A549 (cell line): ENCODE measurements around the gene MUC5AC. TPM values are rescaled to one million over a fixed set of nuclear protein-coding genes. Genes with fewer than 3 reads are reported as not detected.
"Not testable (repeated sequence)": the region's sequence is repeated elsewhere in the genome, so short reads cannot be mapped to it uniquely, and the experiment has no call there.

Source experiments
- ATAC-seq, 2 experiments: fragments of 200-7000 bp in 1 of 2; fragments of >200 bp in 1 of 2; cut with Nextera tagmentation in 1 of 2; cut with Tn5 transposase in 1 of 2; 3 replicates each; pipeline versions ENCODE4 v1.8.0 to v1.9.1; 2018 to 2020; ENCODE audit warnings: mild to moderate bottlenecking in 1 of 2, moderate library complexity in 1 of 2
- CTCF ChIA-PET: fragments of 300-600 bp; sonication (Branson Sonifier 250); formaldehyde crosslinking; extraction: SDS; loops from one replicate; lab custom pipeline; 2021; ENCODE audit warnings: antibody characterized with exemption, inconsistent platforms; lab: Yijun Ruan, JAX
- POLR2A ChIA-PET: fragments of 350-600 bp; formaldehyde crosslinking; extraction: SDS; loops from one replicate; lab custom pipeline; 2021; ENCODE audit warnings: antibody characterized with exemption, inconsistent platforms; lab: Yijun Ruan, JAX
- DNase-seq, 2 experiments: peaks; one replicate each; pipeline versions ENCODE4 v3.0.0 to v3.0.0-alpha.2; 2011 to 2016; ENCODE audit warnings: low read depth in 1 of 2, low spot score in 1 of 2
- FAIRE-seq: peaks from 2 replicates; lab custom pipeline; 2011; peaks lifted over from hg19 to GRCh38; lab: Jason Lieb, UNC
- H3K27ac ChIP-seq, 2 experiments: fragments of >200 bp; sonication (Bioruptor Twin); formaldehyde crosslinking; 3 replicates each; pipeline ENCODE4 v1.5.1; 2016 to 2017
- H3K4me1 ChIP-seq: fragments of >200 bp; sonication (Bioruptor Twin); formaldehyde crosslinking; 3 replicates; pipeline ENCODE4 v1.6.1; 2016
- H3K4me2 ChIP-seq: fragments of >200 bp; sonication (Bioruptor Twin); formaldehyde crosslinking; 3 replicates; pipeline ENCODE4 v1.6.1; 2016
- H3K4me3 ChIP-seq: fragments of >200 bp; sonication (Bioruptor Twin); formaldehyde crosslinking; 3 replicates; pipeline ENCODE4 v1.5.1; 2016
- H3K9me3 ChIP-seq: fragments of >200 bp; sonication (Bioruptor Twin); formaldehyde crosslinking; 3 replicates; pipeline ENCODE4 v1.6.1; 2016
- ATOH8 ChIP-seq: fragments of 250-450 bp; sonication (Bioruptor Pico); IDR thresholded peaks from 2 replicates; pipeline ENCODE4 v1.5.0; 2020; ENCODE audit warnings: low read depth, mild to moderate bottlenecking, moderate library complexity
- BHLHE40 ChIP-seq: IDR thresholded peaks from 2 replicates; pipeline ENCODE4 v1.6.1; 2012; ENCODE audit warnings: low read depth, low read length, inconsistent platforms
- CBX8 ChIP-seq: fragments of 200-600 bp; sonication (generic); IDR thresholded peaks from 2 replicates; pipeline ENCODE4 v1.6.1; 2016
- CEBPB ChIP-seq, 2 experiments: fragments of >200 bp in 1 of 2; sonication (Bioruptor Twin) in 1 of 2; formaldehyde crosslinking in 1 of 2; IDR thresholded peaks; 2 replicates each; pipeline ENCODE4 v1.6.1; 2012 to 2016
- EHF ChIP-seq: fragments of 250-450 bp; sonication (Bioruptor Pico); IDR thresholded peaks from 2 replicates; pipeline ENCODE4 v1.5.0; 2020; ENCODE audit warnings: mild to moderate bottlenecking
- EP300 ChIP-seq, 2 experiments: fragments of >200 bp; sonication (Bioruptor Twin); formaldehyde crosslinking; IDR thresholded peaks; 2 replicates in 1 of 2; 3 replicates in 1 of 2; pipeline ENCODE4 v1.6.1; 2016 to 2017
- FOSB ChIP-seq: fragments of 250-450 bp; sonication (Bioruptor Pico); IDR thresholded peaks from 2 replicates; pipeline ENCODE4 v1.5.0; 2020; ENCODE audit warnings: mild to moderate bottlenecking, moderate library complexity
- GATA3 ChIP-seq: IDR thresholded peaks from 2 replicates; pipeline ENCODE4 v1.6.1; 2012; ENCODE audit warnings: borderline replicate concordance
- HDAC2 ChIP-seq: fragments of 200-600 bp; sonication (generic); IDR thresholded peaks from 2 replicates; pipeline ENCODE4 v1.6.1; 2016
- HES2 ChIP-seq: fragments of >200 bp; sonication (Bioruptor Twin); formaldehyde crosslinking; IDR thresholded peaks from 2 replicates; pipeline ENCODE4 v1.6.1; 2016
- HOXB5 ChIP-seq: fragments of 250-450 bp; sonication (Bioruptor Pico); IDR thresholded peaks from 2 replicates; pipeline ENCODE4 v1.5.0; 2020; ENCODE audit warnings: mild to moderate bottlenecking, moderate library complexity
- JUN ChIP-seq, 2 experiments: fragments of >200 bp; sonication (Bioruptor Twin); formaldehyde crosslinking; IDR thresholded peaks; 2 replicates in 1 of 2; 3 replicates in 1 of 2; pipeline ENCODE4 v1.6.1; 2016 to 2017
- MAFK ChIP-seq: fragments of 450-650 bp; IDR thresholded peaks from 2 replicates; pipeline ENCODE4 v1.6.1; 2014; ENCODE audit not compliant: partially characterized antibody
- POLR2AphosphoS2 ChIP-seq: conservative IDR thresholded peaks from 2 replicates; pipeline ENCODE4 v1.6.1; 2012; ENCODE audit warnings: low read length, improper control_type of control experiment, inconsistent platforms
- RAD21 ChIP-seq, 2 experiments: fragments of >200 bp in 1 of 2; sonication (Bioruptor Twin) in 1 of 2; formaldehyde crosslinking in 1 of 2; IDR thresholded peaks in 1 of 2; conservative IDR thresholded peaks in 1 of 2; 2 replicates in 1 of 2; 3 replicates in 1 of 2; pipeline ENCODE4 v1.6.1; 2012 to 2018; ENCODE audit warnings: inconsistent platforms in 1 of 2
- SMC3 ChIP-seq: fragments of >200 bp; sonication (Bioruptor Twin); formaldehyde crosslinking; IDR thresholded peaks from 3 replicates; pipeline ENCODE4 v1.6.1; 2018; ENCODE audit warnings: inconsistent platforms
- TP53 ChIP-seq: fragments of 250-450 bp; sonication (Bioruptor Pico); IDR thresholded peaks from 2 replicates; pipeline ENCODE4 v1.5.0; 2021; ENCODE audit warnings: mild to moderate bottlenecking, moderate library complexity
- ZFP36 ChIP-seq: fragments of 450-650 bp; IDR thresholded peaks from 2 replicates; pipeline ENCODE4 v1.6.1; 2014; ENCODE audit warnings: borderline replicate concordance; ENCODE audit not compliant: partially characterized antibody
- ZSCAN20 ChIP-seq: fragments of 250-450 bp; sonication (Bioruptor Pico); IDR thresholded peaks from 2 replicates; pipeline ENCODE4 v1.8.0; 2022; ENCODE audit warnings: mild to moderate bottlenecking, moderate library complexity
- WGBS: methylation state at CpG from one replicate; pipeline ENCODE4 v1.1.6; 2017; ENCODE audit errors: missing lambda C conversion rate; 5-methylcytosine and 5-hydroxymethylcytosine counted together
- polyA plus RNA-seq, 4 experiments: library from polyadenylated mRNA; depleted of rRNA in 3 of 4; stranded (reverse); fragments of >200 nt; fragmentation: RNase III in 1 of 4; extraction: RNeasy Plus Mini Kit Qiagen cat#74134 plus additional on column Dnase treatment in 1 of 4; gene quantifications; 2 replicates in 3 of 4; 3 replicates in 1 of 4; pipeline ENCODE4 v1.2.3, GENCODE V29; 2011 to 2017
- TF ChIP-seq, protein P1 (sequence below): fragments of 250-450 bp; sonication (Bioruptor Pico); IDR thresholded peaks from 2 replicates; pipeline ENCODE4 v1.5.0; 2021; ENCODE audit warnings: mild to moderate bottlenecking, moderate library complexity, borderline replicate concordance
- TF ChIP-seq, protein P2 (sequence below): fragments of 450-650 bp; IDR thresholded peaks from 2 replicates; pipeline ENCODE4 v1.6.1; 2014; ENCODE audit warnings: antibody characterized with exemption

The MUC5AC gene
- polyA plus RNA-seq, 2 of the 4 experiments (the other 2 are of a cell fraction): 0.18 to 7.4 TPM

DNA sequence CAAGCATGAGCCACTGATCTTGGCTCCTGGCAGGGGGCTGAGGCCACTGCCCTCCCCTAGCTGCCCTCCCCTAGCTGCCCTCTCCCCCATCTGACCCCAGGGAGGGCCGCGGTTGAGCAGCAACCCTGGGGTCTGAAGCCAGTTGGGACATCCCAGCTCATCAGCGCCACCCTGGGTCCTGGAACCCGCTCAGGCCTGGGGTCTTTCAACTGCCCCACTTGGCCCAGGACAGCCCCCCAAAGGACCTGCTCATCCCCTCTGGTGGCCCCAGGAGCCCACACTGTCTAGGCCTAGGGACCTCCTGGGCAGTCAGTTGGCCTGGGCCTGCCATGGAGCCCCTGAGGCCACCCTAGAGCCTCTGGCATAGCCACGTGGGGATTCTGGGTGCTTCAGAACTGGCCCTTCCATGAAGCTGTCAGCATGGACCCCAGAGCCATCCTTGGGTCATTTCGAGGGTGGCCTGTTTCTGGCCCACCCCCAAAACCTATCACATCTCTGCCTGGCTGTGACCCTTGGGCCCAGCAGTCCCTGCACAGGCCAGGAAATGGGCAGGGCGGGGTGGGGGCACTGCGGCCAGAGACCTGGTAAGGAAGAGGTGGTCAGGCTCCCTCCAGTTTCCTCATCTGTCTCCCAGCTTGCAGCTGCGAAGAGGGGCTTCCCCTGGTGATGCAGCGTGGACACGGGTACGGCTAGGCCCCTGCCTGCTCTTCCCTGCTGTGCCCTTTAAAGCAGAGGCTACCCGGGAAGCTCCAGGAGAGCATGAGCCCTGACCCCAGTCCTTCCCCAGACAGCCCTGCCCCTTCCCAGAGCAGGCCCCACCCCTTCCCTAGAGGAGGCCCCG is 45.2 kb upstream of the MUC5AC start:
- ChIA-PET CTCF (interaction anchor here (0.5 to 3.5 kb wide), 9 partner anchors 9 to 403 kb away, joined by 3 to 29 read pairs (median 5); no protein-coding TSS in a partner anchor), POLR2A (no interaction called here)
- Histone ChIP-seq H3K4me3 (no peak overlapping the region), H3K4me1 (0 out of 3 replicates have a peak, but pooled peaks cover 5% of the 10 kb centered on the region), H3K4me2 (no peak overlapping the region), H3K27ac (peak overlapping the region in 1 of 2 experiments; percentile 46; a peak in 3 of 6 replicates), H3K9me3 (no peaks in the 10 kb centered on the region)
- DNase-seq (no peak), ATAC-seq (peak in 1 of 2 experiments; percentile 17; a peak in 2 of 6 replicates), FAIRE-seq (no peak)
- WGBS: 82% methylated on average over 7 of the region's 14 CpGs
- TF ChIP-seq MAFK (no peak), RAD21 (conservative IDR thresholded peaks at IDR 0.05 in 1 of 2, IDR thresholded peaks at IDR 0.05 in 1 of 2) (no peak), BHLHE40 (no peak), TP53 (CRISPR knock-in tag) (no peak), GATA3 (no peak), HDAC2 (no peak), CEBPB (IDR thresholded peaks at IDR 0.05) (no peak), ZSCAN20 (CRISPR knock-in tag) (no peak)
- TF ChIP-seq, protein P1, sequence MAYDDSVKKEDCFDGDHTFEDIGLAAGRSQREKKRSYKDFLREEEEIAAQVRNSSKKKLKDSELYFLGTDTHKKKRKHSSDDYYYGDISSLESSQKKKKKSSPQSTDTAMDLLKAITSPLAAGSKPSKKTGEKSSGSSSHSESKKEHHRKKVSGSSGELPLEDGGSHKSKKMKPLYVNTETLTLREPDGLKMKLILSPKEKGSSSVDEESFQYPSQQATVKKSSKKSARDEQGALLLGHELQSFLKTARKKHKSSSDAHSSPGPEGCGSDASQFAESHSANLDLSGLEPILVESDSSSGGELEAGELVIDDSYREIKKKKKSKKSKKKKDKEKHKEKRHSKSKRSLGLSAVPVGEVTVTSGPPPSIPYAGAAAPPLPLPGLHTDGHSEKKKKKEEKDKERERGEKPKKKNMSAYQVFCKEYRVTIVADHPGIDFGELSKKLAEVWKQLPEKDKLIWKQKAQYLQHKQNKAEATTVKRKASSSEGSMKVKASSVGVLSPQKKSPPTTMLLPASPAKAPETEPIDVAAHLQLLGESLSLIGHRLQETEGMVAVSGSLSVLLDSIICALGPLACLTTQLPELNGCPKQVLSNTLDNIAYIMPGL (CRISPR knock-in tag): no peak

GRCh38 chr11:1113405-1114201 is 44.1 kb upstream of the MUC5AC start:
- no peak overlapping the region for H3K4me3 ChIP-seq
- no peak overlapping the region for H3K4me2 ChIP-seq
- CTCF ChIA-PET: interaction anchor here (0.8 to 3.5 kb wide), 27 partner anchors 10 to 461 kb away, joined by 3 to 29 read pairs (median 5); no protein-coding TSS in a partner anchor
- FAIRE-seq: no peak
- H3K9me3 ChIP-seq: no peaks in the 10 kb centered on the region
- H3K4me1 ChIP-seq: 0 out of 3 replicates have a peak, but pooled peaks cover 5% of the 10 kb centered on the region
- no peak for TF ChIP-seq POLR2AphosphoS2
- WGBS: 93% methylated on average over 33 of the region's 36 CpGs
- DNase-seq: no peak
- POLR2A ChIA-PET: interaction anchor here (0.7 kb wide), 1 partner anchor 140 kb away, joined by 3 read pairs; no protein-coding TSS in a partner anchor
- ATAC-seq: peak; percentile 28 to 34; a peak in 4 of 6 replicates
- peak overlapping the region; percentile 2 to 41; a peak in 4 of 6 replicates for H3K27ac ChIP-seq

- CTCF ChIA-PET: interaction anchor here (0.8 to 2.3 kb wide), 8 partner anchors 13 to 148 kb away, joined by 3 to 14 read pairs (median 6); no protein-coding TSS in a partner anchor
- H3K4me1 ChIP-seq, H3K4me3 ChIP-seq, ATAC-seq, H3K9me3 ChIP-seq, H3K4me2 ChIP-seq, DNase-seq, POLR2A ChIA-PET, FAIRE-seq: not testable (repeated sequence)
- H3K27ac ChIP-seq: peak overlapping the region; percentile 24 to 27; a peak in 5 of 6 replicates
- WGBS: 84% methylated on average over 6 of the region's 6 CpGs
Measured at GRCh38 chr11:1115292-1115691, 42.5 kb upstream of the MUC5AC start.

DNA sequence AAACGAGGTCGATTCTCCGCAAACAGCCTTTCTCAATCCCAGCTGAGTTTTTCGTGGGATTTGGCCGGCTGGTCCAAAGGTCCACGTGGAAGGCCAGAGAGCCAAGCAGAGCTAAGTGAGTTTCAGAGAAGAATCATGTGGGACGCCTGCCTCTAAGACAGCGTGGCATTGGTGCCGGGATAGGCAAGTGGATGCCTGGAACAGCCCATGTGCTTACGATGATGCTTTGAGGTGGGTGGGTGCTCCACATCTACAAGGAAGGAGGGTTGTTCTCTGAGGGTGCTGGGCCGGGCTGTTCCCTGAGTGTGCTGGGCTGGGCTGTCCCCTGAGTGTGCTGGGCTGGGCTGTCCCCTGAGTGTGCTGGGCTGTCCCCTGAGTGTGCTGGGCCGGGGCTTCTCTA is 41.6 kb upstream of the MUC5AC start:
- H3K4me1 ChIP-seq: 0 out of 3 replicates have a peak, but pooled peaks cover 5% of the 10 kb centered on the region
- H3K4me3 ChIP-seq: no peak overlapping the region
- no peak overlapping the region for H3K4me2 ChIP-seq
- DNase-seq (no peak), ATAC-seq (no peak), FAIRE-seq (no peak)
- H3K9me3 ChIP-seq: no peaks in the 10 kb centered on the region
- WGBS: 91% methylated on average over 12 of the region's 12 CpGs
- ChIA-PET CTCF (interaction anchor here (0.8 to 1.6 kb wide), 8 partner anchors 13 to 400 kb away, joined by 3 to 7 read pairs (median 4); no protein-coding TSS in a partner anchor), POLR2A (no interaction called here)
- H3K27ac ChIP-seq: peak overlapping the region; percentile 27 to 38; a peak in 5 of 6 replicates
- no peak for TF ChIP-seq RAD21 (conservative IDR thresholded peaks at IDR 0.05 in 1 of 2, IDR thresholded peaks at IDR 0.05 in 1 of 2)
- TF ChIP-seq JUN (IDR thresholded peaks at IDR 0.05): no peak
- TF ChIP-seq HES2: no peak
- TF ChIP-seq CBX8: no peak
- TF ChIP-seq EP300 (IDR thresholded peaks at IDR 0.05): no peak
- TF ChIP-seq FOSB (CRISPR knock-in tag): no peak
- no peak for TF ChIP-seq EHF (CRISPR knock-in tag)
- TF ChIP-seq SMC3: no peak
- TF ChIP-seq, protein P2, sequence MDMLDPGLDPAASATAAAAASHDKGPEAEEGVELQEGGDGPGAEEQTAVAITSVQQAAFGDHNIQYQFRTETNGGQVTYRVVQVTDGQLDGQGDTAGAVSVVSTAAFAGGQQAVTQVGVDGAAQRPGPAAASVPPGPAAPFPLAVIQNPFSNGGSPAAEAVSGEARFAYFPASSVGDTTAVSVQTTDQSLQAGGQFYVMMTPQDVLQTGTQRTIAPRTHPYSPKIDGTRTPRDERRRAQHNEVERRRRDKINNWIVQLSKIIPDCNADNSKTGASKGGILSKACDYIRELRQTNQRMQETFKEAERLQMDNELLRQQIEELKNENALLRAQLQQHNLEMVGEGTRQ: no peak
- no peak for TF ChIP-seq GATA3
- TF ChIP-seq HOXB5: no peak
- no peak for TF ChIP-seq ATOH8 (CRISPR knock-in tag)
- TF ChIP-seq ZFP36: no peak
